CD4-positive, alpha-beta T cell (primary cell): ENCODE measurements around the gene SRSF2. TPM values are rescaled to one million over a fixed set of nuclear protein-coding genes. Genes with fewer than 3 reads are reported as not detected.

Experiments
- ATAC-seq: fragments of 200-7000 bp; cut with Tn5 transposase; one replicate; pipeline ENCODE4 v1.10.0; 2022; ENCODE audit warnings: mild to moderate bottlenecking; ENCODE audit not compliant: poor library complexity
- CTCF ChIA-PET: fragments of 350-600 bp; sonication (Branson Sonifier 250); formaldehyde crosslinking; loops from one replicate; lab custom pipeline; 2021; ENCODE audit warnings: antibody characterized with exemption, inconsistent platforms; lab: Charles Lee
- POLR2A ChIA-PET: fragments of 350-600 bp; sonication (Branson Sonifier 250); formaldehyde crosslinking; loops from one replicate; lab custom pipeline; 2021; ENCODE audit warnings: antibody characterized with exemption, inconsistent platforms; lab: Charles Lee
- DNase-seq, 14 experiments: peaks; one replicate each; pipeline ENCODE4 v3.0.0-alpha.2; 2013 to 2020; ENCODE audit warnings: mixed read lengths in 2 of 14
- H3K27ac ChIP-seq, 2 donors: one replicate each; pipeline versions ENCODE4 v1.5.1 to v1.7.0; 2013; ENCODE audit warnings: low read length in 2 of 2, low read depth in 1 of 2, mild to moderate bottlenecking in 1 of 2
- H3K27me3 ChIP-seq, 2 experiments: 1 replicate in 1 of 2; 2 replicates in 1 of 2; pipeline versions ENCODE4 v1.6.1 to v1.7.0; 2013; ENCODE audit warnings: low read length in 2 of 2, control low read depth in 1 of 2, mild to moderate bottlenecking in 1 of 2, moderate library complexity in 1 of 2; ENCODE audit not compliant: insufficient read depth in 2 of 2, control insufficient read depth in 1 of 2
- H3K36me3 ChIP-seq: one replicate; pipeline ENCODE4 v1.6.1; 2013; ENCODE audit warnings: low read length, control low read depth; ENCODE audit not compliant: insufficient read depth
- H3K4me1 ChIP-seq: one replicate; pipeline ENCODE4 v1.6.1; 2013; ENCODE audit warnings: low read length, control low read depth; ENCODE audit not compliant: insufficient read depth
- H3K4me3 ChIP-seq: one replicate; pipeline ENCODE4 v1.5.1; 2013; ENCODE audit warnings: mild to moderate bottlenecking, low read length, moderate library complexity
- H3K9me3 ChIP-seq, 2 experiments: 1 replicate in 1 of 2; 2 replicates in 1 of 2; pipeline versions ENCODE4 v1.6.1 to v1.7.0; 2013; ENCODE audit warnings: low read length in 2 of 2, mild to moderate bottlenecking in 2 of 2, control low read depth in 1 of 2, moderate library complexity in 1 of 2; ENCODE audit not compliant: control insufficient read depth in 1 of 2, insufficient read depth in 1 of 2
- H3K27ac Mint-ChIP-seq: one replicate; pipeline ENCODE4 v1.8.0; 2020; ENCODE audit warnings: mixed read lengths
- H3K27me3 Mint-ChIP-seq: one replicate; pipeline ENCODE4 v1.8.0; 2021; ENCODE audit warnings: mixed read lengths
- H3K36me3 Mint-ChIP-seq: one replicate; pipeline ENCODE4 v1.8.0; 2021; ENCODE audit warnings: low read depth, mixed read lengths
- H3K4me1 Mint-ChIP-seq: one replicate; pipeline ENCODE4 v1.8.0; 2021; ENCODE audit warnings: low read depth, mixed read lengths
- H3K4me3 Mint-ChIP-seq: one replicate; pipeline ENCODE4 v1.8.0; 2020; ENCODE audit warnings: mild to moderate bottlenecking, mixed read lengths
- H3K9me3 Mint-ChIP-seq: one replicate; pipeline ENCODE4 v1.8.0; 2020; ENCODE audit warnings: mixed read lengths
- CTCF ChIP-seq: fragments of 200-600 bp; IDR thresholded peaks from one replicate; pipeline ENCODE4 v1.8.0; 2022; ENCODE audit warnings: antibody characterized with exemption, mild to moderate bottlenecking
- intact Hi-C, 2 experiments: fragments of 100-400 bp; cut with DNase I in 1 of 2; cut with micrococcal nuclease in 1 of 2; formaldehyde crosslinking; loops; one replicate each; pipeline versions ENCODE4 v1.15.1 to v1.9.0; 2023 to 2025; cut with DNase I, micrococcal nuclease
- microRNA-seq: library from miRNA; unstranded; fragments of <30 nt; microRNA quantifications from one replicate; pipeline ENCODE4 v1.2.0, GENCODE V29; 2021; ENCODE audit warnings: borderline microRNAs expressed, borderline replicate concordance
- total RNA-seq, 174 experiments: library from RNA in 2 of 174; stranded (reverse) in 2 of 174; gene quantifications; one replicate each; pipeline ENCODE4 v1.2.3 and lab custom pipeline; 2021 to 2026

Gene SRSF2
- total RNA-seq, 2 experiments from 2014 or later, result 448 to 460 TPM

- no peak overlapping the region for H3K4me3 ChIP-seq
- H3K4me1 Mint-ChIP-seq, result peaks cover 11% of the 10 kb centered on the region
- no peaks in the 10 kb centered on the region for H3K27me3 Mint-ChIP-seq
- no peaks in the 10 kb centered on the region for H3K27me3 ChIP-seq
- no peaks in the 10 kb centered on the region for H3K9me3 Mint-ChIP-seq
- POLR2A ChIA-PET, result no interaction called here
- peaks cover 25% of the 10 kb centered on the region for H3K4me1 ChIP-seq
- TF ChIP-seq CTCF, result no peak
- no peaks in the 10 kb centered on the region for H3K9me3 ChIP-seq
- intact Hi-C loops, result no loop called here
- ATAC-seq, result no peak
- no peak overlapping the region for H3K27ac ChIP-seq
- no peak overlapping the region for H3K27ac Mint-ChIP-seq
- CTCF ChIA-PET, result no interaction called here
- no peaks in the 10 kb centered on the region for H3K36me3 ChIP-seq
- no peak for DNase-seq
- H3K4me3 Mint-ChIP-seq, result no peak overlapping the region
- H3K36me3 Mint-ChIP-seq, result no peaks in the 10 kb centered on the region
Observed at GRCh38 chr17:76685846-76686245, 51.3 kb downstream of the SRSF2 start.

GRCh38 chr17:76685366-76685765, 51.8 kb downstream of the SRSF2 start:
- CTCF ChIA-PET, result no interaction called here
- TF ChIP-seq CTCF, result no peak
- intact Hi-C loops, result no loop called here

GRCh38 chr17:76684756-76685155, 52.4 kb downstream of the SRSF2 start:
- CTCF ChIA-PET, result no interaction called here
- no peaks in the 10 kb centered on the region for H3K27me3 ChIP-seq

More at GRCh38 chr17:76685366-76685765, 51.8 kb downstream of the SRSF2 start:
- ATAC-seq, result no peak
- Mint-ChIP-seq H3K27ac (no peak overlapping the region), H3K27me3 (no peaks in the 10 kb centered on the region), H3K9me3 (no peaks in the 10 kb centered on the region), H3K4me1 (peaks cover 11% of the 10 kb centered on the region), H3K4me3 (no peak overlapping the region), H3K36me3 (no peaks in the 10 kb centered on the region)
- peaks cover 25% of the 10 kb centered on the region for H3K4me1 ChIP-seq
- POLR2A ChIA-PET, result no interaction called here
- no peaks in the 10 kb centered on the region for H3K36me3 ChIP-seq
- no peaks in the 10 kb centered on the region for H3K9me3 ChIP-seq
- H3K4me3 ChIP-seq, result no peak overlapping the region
- DNase-seq, result no peak
- no peak overlapping the region for H3K27ac ChIP-seq
- no peaks in the 10 kb centered on the region for H3K27me3 ChIP-seq

More at GRCh38 chr17:76684756-76685155, 52.4 kb downstream of the SRSF2 start:
- Mint-ChIP-seq H3K27ac (no peak overlapping the region), H3K27me3 (no peaks in the 10 kb centered on the region), H3K4me1 (peaks cover 11% of the 10 kb centered on the region), H3K4me3 (no peak overlapping the region), H3K9me3 (no peaks in the 10 kb centered on the region), H3K36me3 (no peaks in the 10 kb centered on the region)
- no peak for TF ChIP-seq CTCF
- H3K9me3 ChIP-seq, result no peaks in the 10 kb centered on the region
- intact Hi-C loops, result loop anchor here in 1 of 2 experiments (5.0 kb wide), 1 partner anchor 62 kb away; no protein-coding TSS in a partner anchor
- H3K4me3 ChIP-seq, result no peak overlapping the region
- H3K36me3 ChIP-seq, result no peaks in the 10 kb centered on the region
- POLR2A ChIA-PET, result no interaction called here
- DNase-seq (no peak), ATAC-seq (no peak)
- H3K27ac ChIP-seq, result no peak overlapping the region
- H3K4me1 ChIP-seq, result peaks cover 25% of the 10 kb centered on the region

Small RNA genes within 50 kb of the gene (microRNA-seq; reads per million reads assigned to microRNA genes)
- 1.2 reads per million for gene MIR636

Other genes starting within 250 kb of the SRSF2 start
- gene RHBDF2, start 235.9 kb downstream of the SRSF2 start, total RNA-seq, result 10 to 100 TPM; 22.6 to 24.9 TPM
- gene CYGB, start 199.6 kb downstream of the SRSF2 start, total RNA-seq, result not detected
- not detected for gene PRCD, start 197.3 kb downstream of the SRSF2 start, total RNA-seq
- gene ST6GALNAC2, start 151.5 kb downstream of the SRSF2 start, total RNA-seq, result 1 to 10 TPM in 1 of 2 experiments, under 1 TPM in 1; 0.49 to 1.2 TPM
- 1 to 10 TPM; 1.8 to 2.5 TPM for gene ST6GALNAC1, start 93.6 kb downstream of the SRSF2 start, total RNA-seq
- gene MXRA7, start 26.4 kb downstream of the SRSF2 start, total RNA-seq, result 10 to 100 TPM; 11.4 to 12.1 TPM
- gene JMJD6, start 10.7 kb downstream of the SRSF2 start, total RNA-seq, result 100 to 1,000 TPM; 133 to 134 TPM
- gene METTL23, start 10.5 kb downstream of the SRSF2 start, total RNA-seq, result 10 to 100 TPM; 35.4 to 37.8 TPM
- 10 to 100 TPM; 25.5 to 29.4 TPM for gene MFSD11, start 788 bp upstream of the SRSF2 start, total RNA-seq
- gene MGAT5B, start 131.1 kb upstream of the SRSF2 start, total RNA-seq, result under 1 TPM; 0.28 to 0.77 TPM